IMR-90 (cell line): ENCODE measurements around the gene LRIG1.

Experiments
- CTCF ChIP-seq: conservative IDR thresholded peaks from 2 replicates; pipeline ENCODE4 v1.5.1; 2012; ENCODE audit warnings: mild to moderate bottlenecking, low read depth, low read length, improper control_type of control experiment
- POLR2A ChIP-seq: IDR thresholded peaks from 2 replicates; pipeline ENCODE4 v1.6.1; 2012; ENCODE audit warnings: mild to moderate bottlenecking, low read depth, low read length
- RAD21 ChIP-seq: IDR thresholded peaks from 2 replicates; pipeline ENCODE4 v1.6.1; 2012; ENCODE audit warnings: low read length, improper control_type of control experiment

- no peak for TF ChIP-seq POLR2A
- no peak for TF ChIP-seq RAD21
- TF ChIP-seq CTCF, result no peak
Observed at GRCh38 chr3:66538390-66538789, 37.6 kb upstream of the LRIG1 start.
